PC-3 (cell line): Measurements from ENCODE around the gene RBM33. TPM values are rescaled to one million over a fixed set of nuclear protein-coding genes. Genes with fewer than 3 reads are reported as not detected.

Experiments used
- ATAC-seq: fragments of 200-7000 bp; cut with Tn5 transposase; 2 replicates; pipeline ENCODE4 v1.9.1; 2020; ENCODE audit warnings: mild to moderate bottlenecking, moderate library complexity
- BruUV-seq: library from RNA; stranded (reverse); fragments of 400-500 nt; replicated peaks from 2 replicates; lab custom pipeline; 2021; lab: Mats Ljungman, UMichigan
- CTCF ChIA-PET: fragments of 300-600 bp; sonication (Branson Sonifier 250); formaldehyde crosslinking; loops from one replicate; lab custom pipeline; 2022; ENCODE audit warnings: antibody characterized with exemption; lab: Charles Lee
- POLR2A ChIA-PET: fragments of 300-600 bp; sonication (Branson Sonifier 250); formaldehyde crosslinking; loops from one replicate; lab custom pipeline; 2022; ENCODE audit warnings: antibody characterized with exemption; ENCODE audit not compliant: unreplicated experiment; lab: Charles Lee
- DNase-seq: peaks from one replicate; pipeline ENCODE4 v3.0.0-alpha.2; 2015
- H2AFZ ChIP-seq: fragments of 300-600 bp; sonication (generic); 2 replicates; pipeline ENCODE4 v1.6.0; 2016; ENCODE audit warnings: antibody characterized with exemption, low read length
- H3F3A ChIP-seq: fragments of 300-600 bp; sonication (generic); one replicate; pipeline ENCODE4 v1.6.0; 2017; ENCODE audit warnings: antibody characterized with exemption, low read length, control low read depth, mild to moderate bottlenecking; ENCODE audit not compliant: unreplicated experiment
- H3K27ac ChIP-seq: fragments of 300-600 bp; sonication (generic); 2 replicates; pipeline ENCODE4 v1.5.1; 2016; ENCODE audit warnings: mild to moderate bottlenecking, low read length
- H3K27me3 ChIP-seq: fragments of 300-600 bp; sonication (generic); 2 replicates; pipeline ENCODE4 v1.6.1; 2016; ENCODE audit warnings: low read length, mixed read lengths
- H3K36me3 ChIP-seq: fragments of 300-600 bp; sonication (generic); 2 replicates; pipeline ENCODE4 v1.6.1; 2016; ENCODE audit warnings: low read depth, mixed run types, low read length, mixed read lengths
- H3K4me1 ChIP-seq: fragments of 300-600 bp; sonication (generic); 2 replicates; pipeline ENCODE4 v1.5.1; 2016; ENCODE audit warnings: low read length; ENCODE audit not compliant: insufficient read depth
- H3K4me2 ChIP-seq: fragments of 300-600 bp; sonication (generic); 2 replicates; pipeline ENCODE4 v1.6.0; 2016; ENCODE audit warnings: low read length
- H3K4me3 ChIP-seq: fragments of 300-600 bp; sonication (generic); 2 replicates; pipeline ENCODE4 v1.5.1; 2016; ENCODE audit warnings: mild to moderate bottlenecking, low read length, mixed read lengths
- H3K79me2 ChIP-seq: fragments of 300-600 bp; sonication (generic); 2 replicates; pipeline ENCODE4 v1.6.1; 2017; ENCODE audit warnings: low read length, mixed read lengths
- H3K9ac ChIP-seq: fragments of 300-600 bp; sonication (generic); 2 replicates; pipeline ENCODE4 v1.6.0; 2016; ENCODE audit warnings: mild to moderate bottlenecking, low read length
- H3K9me2 ChIP-seq: fragments of 300-600 bp; sonication (generic); replicated peaks from 2 replicates; pipeline ENCODE4 v1.6.1; 2016; ENCODE audit warnings: mixed run types, low read length, mixed read lengths
- H3K9me3 ChIP-seq: fragments of 300-600 bp; sonication (generic); 2 replicates; pipeline ENCODE4 v1.6.1; 2016; ENCODE audit warnings: low read length, mixed read lengths
- H4K20me1 ChIP-seq: fragments of 300-600 bp; sonication (generic); 2 replicates; pipeline ENCODE4 v1.6.1; 2016; ENCODE audit warnings: low read length, mixed read lengths
- CTCF ChIP-seq: fragments of 300-600 bp; sonication (generic); conservative IDR thresholded peaks from 2 replicates; pipeline ENCODE4 v1.5.1; 2017; ENCODE audit warnings: antibody characterized with exemption, low read depth, mild to moderate bottlenecking, low read length
- EZH2 ChIP-seq: fragments of 300-600 bp; sonication (generic); IDR thresholded peaks from one replicate; pipeline ENCODE4 v1.6.1; 2017; ENCODE audit warnings: antibody characterized with exemption, mild to moderate bottlenecking, low read length; ENCODE audit not compliant: unreplicated experiment
- EZH2phosphoT487 ChIP-seq: fragments of 300-600 bp; sonication (generic); IDR thresholded peaks from 2 replicates; pipeline ENCODE4 v1.6.1; 2018; ENCODE audit warnings: mild to moderate bottlenecking, antibody characterized with exemption, low read length, borderline replicate concordance
- intact Hi-C: fragments of 100-400 bp; cut with micrococcal nuclease; formaldehyde crosslinking; loops from 2 replicates; pipeline ENCODE4 v1.9.0; 2023
- total RNA-seq: library from RNA; depleted of rRNA; stranded (reverse); fragments of >200 nt; gene quantifications from 2 replicates; pipeline ENCODE4 v1.2.3, GENCODE V29; 2014

The RBM33 gene
- total RNA-seq, 1 experiment from 2014 or later = 25.3 TPM

DNA sequence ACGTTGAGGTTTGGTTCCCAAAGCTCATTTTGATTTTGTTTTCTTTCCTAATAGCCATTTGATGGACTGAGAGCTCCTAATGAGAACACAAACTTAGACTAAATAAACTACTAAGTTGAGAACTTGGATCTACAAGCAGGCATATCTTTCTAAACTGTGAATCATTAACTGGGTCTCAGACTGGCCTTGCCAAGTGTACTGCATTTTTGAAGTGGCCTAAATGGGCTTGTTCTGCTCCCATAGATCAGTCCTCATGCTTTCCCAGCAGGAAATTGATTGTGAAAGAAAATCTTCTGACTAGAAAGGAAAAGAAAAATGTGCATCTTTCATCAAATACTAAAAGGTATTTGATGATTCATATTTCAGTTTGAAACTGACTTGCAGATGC, 46.7 kb upstream of the RBM33 start:
- intact Hi-C loops = loop anchor here (1.0 to 10.0 kb wide), 3 partner anchors 141 to 673 kb away; no protein-coding TSS in a partner anchor
- ATAC-seq = no peak
- no peaks in the 10 kb centered on the region for H3K9me3 ChIP-seq
- H3K36me3 ChIP-seq = no peaks in the 10 kb centered on the region; the same call in 1 of the 2 replicates
- no peaks in the 10 kb centered on the region for H3F3A ChIP-seq
- H3K4me2 ChIP-seq = no peak overlapping the region
- no peaks in the 10 kb centered on the region for H3K4me1 ChIP-seq
- peaks cover 30% of the 10 kb centered on the region for H3K27me3 ChIP-seq
- H3K9me2 ChIP-seq = no peaks in the 10 kb centered on the region
- no peak overlapping the region for H2AFZ ChIP-seq
- H3K4me3 ChIP-seq = no peak overlapping the region
- H4K20me1 ChIP-seq = no peaks in the 10 kb centered on the region
- BruUV-seq = no TSS peak
- ChIA-PET CTCF (interaction anchor here (0.7 to 1.7 kb wide), 4 partner anchors 17 to 170 kb away, joined by 3 to 7 read pairs (median 4); partner anchors contain the start of gene RBM33), POLR2A (no interaction called here)
- no peak for TF ChIP-seq EZH2
- TF ChIP-seq EZH2phosphoT487 = no peak
- no peak for TF ChIP-seq CTCF
- H3K27ac ChIP-seq = no peak overlapping the region
- no peaks in the 10 kb centered on the region for H3K79me2 ChIP-seq
- no peak overlapping the region for H3K9ac ChIP-seq
- no peak for DNase-seq

- no TSS peak for BruUV-seq
- intact Hi-C loops = loop anchor here (1.0 to 10.0 kb wide), 3 partner anchors 139 to 674 kb away; no protein-coding TSS in a partner anchor
Measured at GRCh38 chr7:155598810-155599210, 45.7 kb upstream of the RBM33 start.

More at GRCh38 chr7:155598810-155599210, 45.7 kb upstream of the RBM33 start:
- Histone ChIP-seq H4K20me1 (no peaks in the 10 kb centered on the region), H3K4me3 (no peak overlapping the region), H3K36me3 (no peaks in the 10 kb centered on the region; the same call in 1 of the 2 replicates), H3K9me2 (no peaks in the 10 kb centered on the region), H3K27me3 (peaks cover 39% of the 10 kb centered on the region), H3K79me2 (no peaks in the 10 kb centered on the region), H3F3A (no peaks in the 10 kb centered on the region), H3K27ac (no peak overlapping the region), H3K9ac (no peak overlapping the region), H3K4me1 (no peaks in the 10 kb centered on the region), H3K9me3 (no peaks in the 10 kb centered on the region), H3K4me2 (peak overlapping the region; percentile 51), H2AFZ (no peak overlapping the region)
- ATAC-seq = peak; percentile 74
- ChIA-PET POLR2A (interaction anchor here (0.6 kb wide), 1 partner anchor 124 kb away, joined by 7 read pairs; no protein-coding TSS in a partner anchor), CTCF (interaction anchor here (0.6 to 1.9 kb wide), 11 partner anchors 30 to 642 kb away, joined by 3 to 8 read pairs (median 3); partner anchors contain the start of gene RBM33)
- TF ChIP-seq CTCF = peak; percentile 95
- TF ChIP-seq EZH2 = no peak
- peak; percentile 87 for DNase-seq
